Activated T-cell treated with anti-CD3 and anti-CD28 coated beads, Interleukin-2, amount 50 U/mL, for 4 hours (primary cell): Measurements from ENCODE around the gene FXYD3. TPM values are rescaled to one million over a fixed set of nuclear protein-coding genes. Genes with fewer than 3 reads are reported as not detected.
A peak's percentile ranks its signal among the peaks of the same experiment; 100 is the strongest.
"Not testable (repeated sequence)": the region's sequence is repeated elsewhere in the genome, so short reads cannot be mapped to it uniquely, and the experiment has no call there.

Source experiments
- ATAC-seq, 2 donors: fragments of 200-7000 bp; cut with Tn5 transposase; one replicate each; pipeline ENCODE4 v1.10.0; 2021
- DNase-seq: peaks from one replicate; pipeline ENCODE4 v3.0.0-alpha.2; 2020
- H3K27me3 Mint-ChIP-seq: one replicate; pipeline ENCODE4 v1.8.0; 2021; ENCODE audit warnings: low read depth, mixed read lengths
- H3K36me3 Mint-ChIP-seq: one replicate; pipeline ENCODE4 v1.8.0; 2022; ENCODE audit warnings: mixed read lengths; ENCODE audit not compliant: insufficient read depth
- H3K4me1 Mint-ChIP-seq: one replicate; pipeline ENCODE4 v1.8.0; 2021; ENCODE audit warnings: low read depth, mixed read lengths
- H3K4me3 Mint-ChIP-seq: one replicate; pipeline ENCODE4 v1.8.0; 2021; ENCODE audit warnings: mild to moderate bottlenecking, moderate library complexity, mixed read lengths
- H3K9me3 Mint-ChIP-seq: one replicate; pipeline ENCODE4 v1.8.0; 2021; ENCODE audit warnings: mixed read lengths
- total RNA-seq, 3 donors: library from RNA; stranded (reverse); gene quantifications; one replicate each; pipeline ENCODE4 v1.2.1, GENCODE V29; 2021

Gene FXYD3
- total RNA-seq, 3 donors from 2014 or later = 0.23 to 0.63 (median 0.41) TPM

GRCh38 chr19:35093941-35094647, 21.5 kb upstream of the FXYD3 start:
- Mint-ChIP-seq H3K36me3 (no peaks in the 10 kb centered on the region), H3K9me3 (no peaks in the 10 kb centered on the region), H3K4me3 (no peak overlapping the region), H3K4me1 (peaks cover 4% of the 10 kb centered on the region), H3K27me3 (peaks cover 4% of the 10 kb centered on the region)
- no peak for ATAC-seq
- DNase-seq = no peak

DNA sequence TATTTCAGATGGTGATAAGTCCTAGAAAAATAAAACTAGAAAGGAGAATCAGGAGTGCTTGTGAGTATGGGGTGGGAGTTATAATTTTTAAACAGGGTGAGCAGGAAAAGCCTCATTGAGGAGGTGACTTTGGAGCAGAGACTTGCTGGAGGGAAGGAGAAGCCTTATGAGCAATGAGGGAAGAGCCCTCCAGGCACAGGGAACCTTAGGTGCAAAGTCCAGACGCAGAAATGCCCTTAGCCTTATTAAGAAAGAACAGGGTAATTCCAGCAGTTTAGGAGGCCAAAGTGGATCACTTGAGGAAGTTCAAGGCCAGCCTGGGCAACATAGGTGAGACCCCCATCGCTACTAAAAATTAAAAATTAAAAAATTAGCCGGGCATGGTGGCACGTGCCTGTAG, 21.0 kb upstream of the FXYD3 start:
- DNase-seq = no peak
- H3K36me3 Mint-ChIP-seq = no peaks in the 10 kb centered on the region
- H3K9me3 Mint-ChIP-seq = no peaks in the 10 kb centered on the region
- H3K27me3 Mint-ChIP-seq = peaks cover 4% of the 10 kb centered on the region
- peaks cover 4% of the 10 kb centered on the region for H3K4me1 Mint-ChIP-seq
- no peak for ATAC-seq
- no peak overlapping the region for H3K4me3 Mint-ChIP-seq

DNA sequence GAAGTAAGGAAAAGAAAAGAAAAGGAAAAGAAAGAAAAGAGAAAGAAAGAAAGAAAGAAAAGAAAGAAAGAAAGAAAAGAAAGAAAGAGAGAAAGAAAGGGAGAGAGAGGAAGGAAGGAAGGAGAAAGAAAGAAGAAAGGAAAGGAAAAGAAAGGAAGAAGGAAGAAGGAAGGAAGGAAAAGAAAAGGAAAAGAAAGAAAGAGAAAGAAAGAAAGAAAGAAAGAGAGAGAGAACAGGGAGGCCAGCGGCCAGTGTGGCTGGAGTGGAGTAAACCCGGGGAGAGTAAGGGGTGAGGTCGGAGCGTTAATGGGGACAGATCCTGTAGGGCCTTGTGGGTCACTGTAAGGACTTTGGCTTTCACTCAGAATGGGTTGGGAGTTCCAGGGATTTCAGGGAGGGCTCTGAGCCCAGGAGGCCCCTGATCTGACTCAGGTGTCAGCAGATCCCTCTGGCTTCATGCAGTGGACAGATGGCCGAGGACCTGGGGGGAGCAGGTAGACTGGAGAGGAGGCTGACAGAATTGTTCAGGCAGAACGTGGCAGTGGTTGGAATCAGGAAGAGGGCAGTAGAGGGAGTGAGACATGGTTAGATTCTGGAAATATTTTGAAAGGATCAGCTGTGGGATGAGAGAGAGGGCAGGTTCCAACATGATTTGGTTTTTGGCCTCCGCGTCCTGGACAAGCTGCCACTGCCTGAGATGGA, 19.8 kb upstream of the FXYD3 start:
- no peak for ATAC-seq
- Mint-ChIP-seq H3K9me3 (no peaks in the 10 kb centered on the region), H3K4me1 (no peaks in the 10 kb centered on the region), H3K4me3 (no peak overlapping the region), H3K27me3 (no peaks in the 10 kb centered on the region), H3K36me3 (no peaks in the 10 kb centered on the region)
- DNase-seq = no peak

DNA sequence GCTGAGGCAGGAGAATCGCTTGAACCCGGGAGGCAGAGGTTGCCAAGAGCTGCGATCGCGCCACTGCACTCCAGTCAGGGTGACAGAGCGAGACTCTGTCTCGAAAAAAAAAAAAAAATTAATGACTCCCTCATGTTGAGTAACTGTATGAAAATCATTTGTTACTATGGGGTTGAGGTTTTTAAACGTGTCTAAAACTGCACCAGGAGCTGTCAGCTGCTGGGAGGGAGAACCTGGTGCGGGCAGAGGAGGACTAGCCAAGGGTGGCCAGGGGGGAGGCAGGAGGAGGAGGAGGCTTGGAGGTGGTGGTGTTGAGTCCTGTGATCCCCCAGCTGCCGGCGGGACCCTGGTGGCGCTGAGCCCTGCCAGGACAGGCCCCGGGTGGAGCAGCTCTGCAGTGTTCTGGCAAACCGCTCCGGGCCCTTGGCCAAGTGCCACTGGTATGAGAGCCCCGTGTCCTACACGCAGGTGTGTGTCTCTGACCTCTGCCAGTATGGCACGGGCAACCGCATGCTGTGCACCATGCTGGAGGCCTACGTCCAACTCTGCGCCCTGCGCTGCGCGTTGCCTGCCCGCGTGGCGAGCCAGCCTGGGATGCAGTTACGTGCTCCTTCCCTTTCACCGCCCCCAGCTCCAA, 17.1 kb upstream of the FXYD3 start:
- Mint-ChIP-seq H3K36me3 (no peaks in the 10 kb centered on the region), H3K4me3 (no peak overlapping the region), H3K4me1 (no peaks in the 10 kb centered on the region), H3K27me3 (no peaks in the 10 kb centered on the region), H3K9me3 (no peaks in the 10 kb centered on the region)
- no peak for DNase-seq
- no peak for ATAC-seq

- H3K4me1 Mint-ChIP-seq = no peaks in the 10 kb centered on the region
- no peaks in the 10 kb centered on the region for H3K27me3 Mint-ChIP-seq
- no peaks in the 10 kb centered on the region for H3K9me3 Mint-ChIP-seq
- no peak for DNase-seq
- no peak overlapping the region for H3K4me3 Mint-ChIP-seq
- no peaks in the 10 kb centered on the region for H3K36me3 Mint-ChIP-seq
- no peak for ATAC-seq
These were observed 16.3 kb upstream of the FXYD3 start for GRCh38 chr19:35099155-35099896.

- DNase-seq (no peak), ATAC-seq (no peak)
- Mint-ChIP-seq H3K27me3 (no peaks in the 10 kb centered on the region), H3K9me3 (no peaks in the 10 kb centered on the region), H3K4me1 (no peaks in the 10 kb centered on the region), H3K36me3 (no peaks in the 10 kb centered on the region), H3K4me3 (no peak overlapping the region)
These were observed 15.7 kb upstream of the FXYD3 start for GRCh38 chr19:35099897-35100275.

DNA sequence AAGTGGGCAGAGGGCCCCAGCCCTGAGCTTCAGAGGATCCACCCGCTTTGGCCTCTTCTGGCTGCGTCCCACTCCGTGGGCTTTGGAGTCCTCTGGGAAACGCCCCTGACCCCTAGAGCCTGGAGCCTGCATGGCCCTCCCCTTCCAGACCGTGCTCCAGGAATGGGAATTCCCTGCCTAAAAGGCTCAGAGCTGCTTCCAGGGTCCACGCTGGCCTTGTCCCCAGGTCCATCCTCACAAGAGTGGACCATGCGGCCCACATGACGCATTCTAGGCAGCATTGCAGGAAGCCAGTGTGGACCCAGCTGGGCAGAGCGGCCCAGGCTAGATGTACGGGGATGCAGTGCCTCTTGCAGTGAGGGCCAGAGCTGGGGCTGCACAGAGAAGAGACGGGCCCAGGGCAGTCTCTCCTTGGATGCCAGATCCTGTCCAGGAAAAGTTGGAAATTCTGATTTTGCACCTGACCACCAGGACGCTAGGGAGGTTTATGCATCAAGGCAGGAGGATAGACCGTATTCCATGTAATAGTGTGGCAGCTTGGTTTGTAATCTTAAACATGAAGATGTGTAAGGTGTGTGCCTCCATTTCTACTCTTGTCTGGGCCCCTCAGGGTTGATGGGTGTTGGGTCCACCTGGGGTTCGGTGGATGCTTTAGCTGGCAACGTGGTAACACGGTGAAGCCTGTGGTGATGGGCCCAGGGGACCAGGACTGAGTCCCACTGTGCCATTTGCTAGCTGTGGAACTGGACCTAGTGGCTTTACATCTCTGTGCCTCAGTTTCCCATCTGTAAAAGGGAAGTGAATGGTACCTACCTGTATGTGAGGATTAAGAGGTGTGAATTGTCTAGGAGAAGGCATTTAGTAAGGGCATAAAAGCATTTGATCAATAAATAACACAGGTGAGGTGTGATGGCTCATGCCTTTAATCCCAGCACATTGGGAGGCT, 14.8 kb upstream of the FXYD3 start:
- ATAC-seq = no peak
- H3K36me3 Mint-ChIP-seq = no peaks in the 10 kb centered on the region
- no peaks in the 10 kb centered on the region for H3K4me1 Mint-ChIP-seq
- H3K27me3 Mint-ChIP-seq = no peaks in the 10 kb centered on the region
- H3K4me3 Mint-ChIP-seq = no peak overlapping the region
- DNase-seq = no peak
- no peaks in the 10 kb centered on the region for H3K9me3 Mint-ChIP-seq

DNA sequence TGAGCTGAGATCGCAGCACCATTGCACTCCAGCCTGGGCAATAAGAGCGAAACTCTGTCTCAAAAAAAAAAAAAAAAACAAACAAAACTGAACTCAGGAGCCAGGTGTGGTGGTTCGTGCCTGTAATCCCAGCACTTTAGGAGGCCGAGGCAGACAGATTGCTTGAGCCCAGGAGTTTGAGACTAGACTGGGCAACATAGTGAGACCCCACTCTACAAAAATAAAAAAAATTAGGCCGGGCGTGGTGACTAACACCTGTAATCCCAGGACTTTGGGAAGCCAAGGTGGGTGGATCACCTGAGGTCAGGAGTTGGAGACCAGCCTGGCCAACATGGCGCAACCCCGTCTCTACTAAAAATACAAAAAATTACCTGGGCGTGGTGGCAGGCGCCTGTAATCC, 13.7 kb upstream of the FXYD3 start:
- H3K9me3 Mint-ChIP-seq, H3K27me3 Mint-ChIP-seq, H3K4me1 Mint-ChIP-seq, ATAC-seq, H3K36me3 Mint-ChIP-seq, H3K4me3 Mint-ChIP-seq, DNase-seq: not testable (repeated sequence)

- H3K4me1 Mint-ChIP-seq, H3K27me3 Mint-ChIP-seq, H3K36me3 Mint-ChIP-seq, H3K9me3 Mint-ChIP-seq, H3K4me3 Mint-ChIP-seq, ATAC-seq, DNase-seq: not testable (repeated sequence)
These were observed 12.0 kb upstream of the FXYD3 start for GRCh38 chr19:35103614-35104013.

DNA sequence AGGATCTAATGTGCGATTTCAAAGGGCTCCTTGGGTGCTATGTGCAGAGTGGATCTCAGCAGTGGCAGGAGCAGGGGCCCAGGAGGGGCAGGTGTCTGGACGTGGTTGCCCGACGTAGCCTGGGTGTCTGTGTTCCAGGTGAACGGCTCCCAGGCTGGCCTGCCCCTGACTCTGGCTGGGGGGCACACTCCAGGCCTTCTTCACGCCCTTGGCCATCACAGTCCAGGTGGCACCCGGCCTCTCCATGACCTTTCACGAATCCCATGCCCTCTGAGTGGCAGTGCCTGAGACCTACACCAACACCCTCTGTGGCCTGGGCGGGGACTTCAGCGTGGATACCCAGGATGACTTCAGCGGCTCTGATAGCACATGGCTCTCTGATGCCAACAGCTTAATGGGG, 11.3 kb upstream of the FXYD3 start:
- no peaks in the 10 kb centered on the region for H3K9me3 Mint-ChIP-seq
- H3K27me3 Mint-ChIP-seq = no peaks in the 10 kb centered on the region

DNA sequence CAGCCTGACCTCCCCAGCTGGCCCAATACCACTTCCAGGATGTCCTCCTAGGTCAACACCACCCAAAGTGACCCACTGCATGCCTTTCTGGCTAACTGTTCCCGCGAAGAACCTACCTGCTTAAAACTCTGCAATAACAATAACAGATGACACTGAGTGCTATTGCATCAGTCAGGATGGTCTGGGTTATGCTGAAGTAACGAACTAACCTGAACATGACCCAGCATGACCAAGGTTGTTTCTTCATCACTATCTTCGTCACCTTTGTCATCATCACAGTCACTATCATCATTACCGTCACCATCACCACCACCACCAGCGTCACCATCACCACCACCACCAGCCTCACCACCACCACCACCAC, 10.6 kb upstream of the FXYD3 start:
- ATAC-seq = no peak
- Mint-ChIP-seq H3K27me3 (no peaks in the 10 kb centered on the region), H3K36me3 (no peaks in the 10 kb centered on the region)

More for the DNA sequence above, 11.3 kb upstream of the FXYD3 start:
- DNase-seq = no peak
- ATAC-seq = no peak
- no peaks in the 10 kb centered on the region for H3K36me3 Mint-ChIP-seq
- H3K4me1 Mint-ChIP-seq = peaks cover 4% of the 10 kb centered on the region
- no peak overlapping the region for H3K4me3 Mint-ChIP-seq

DNA sequence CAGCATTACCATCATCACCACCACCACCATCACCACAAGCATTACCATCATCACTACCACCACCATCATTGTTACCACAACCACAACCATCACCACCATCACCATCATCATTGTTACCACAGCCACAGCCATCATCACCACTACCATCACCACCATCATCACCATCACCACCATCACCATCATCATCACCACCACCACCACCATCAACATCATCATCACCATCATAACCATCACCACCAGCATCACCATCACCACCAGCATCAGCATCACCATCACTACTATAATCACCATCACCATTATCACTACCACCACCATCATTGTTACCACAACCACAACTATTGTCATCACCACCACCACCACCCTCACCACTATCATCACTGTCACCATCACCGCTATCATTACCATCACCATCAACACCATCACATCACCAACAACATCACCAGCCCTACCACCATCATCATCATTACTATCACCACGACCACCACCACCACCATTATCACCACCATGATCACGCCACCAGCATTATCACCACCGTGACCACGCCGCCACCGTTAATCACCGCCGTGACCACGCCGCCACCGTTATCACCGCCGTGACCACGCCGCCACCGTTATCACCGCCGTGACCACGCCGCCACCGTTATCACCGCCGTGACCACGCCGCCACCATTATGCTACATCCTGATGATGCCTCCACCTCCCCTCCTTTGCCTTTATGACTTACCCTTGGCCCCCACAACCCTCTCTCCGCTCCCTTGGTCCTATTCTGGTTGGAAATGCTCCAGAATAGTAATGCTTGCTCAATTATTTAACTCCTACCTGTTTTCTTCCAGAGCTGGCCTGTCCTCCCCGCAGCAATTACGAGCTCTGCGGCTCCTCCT, 10.0 kb upstream of the FXYD3 start:
- DNase-seq (no peak), ATAC-seq (peak; percentile 18 to 28)
- Mint-ChIP-seq H3K27me3 (no peaks in the 10 kb centered on the region), H3K4me3 (no peak overlapping the region), H3K36me3 (no peaks in the 10 kb centered on the region), H3K4me1 (peaks cover 4% of the 10 kb centered on the region), H3K9me3 (no peaks in the 10 kb centered on the region)

More for the DNA sequence above, 10.6 kb upstream of the FXYD3 start:
- DNase-seq = no peak
- H3K9me3 Mint-ChIP-seq = no peaks in the 10 kb centered on the region
- H3K4me1 Mint-ChIP-seq = peaks cover 4% of the 10 kb centered on the region
- no peak overlapping the region for H3K4me3 Mint-ChIP-seq

DNA sequence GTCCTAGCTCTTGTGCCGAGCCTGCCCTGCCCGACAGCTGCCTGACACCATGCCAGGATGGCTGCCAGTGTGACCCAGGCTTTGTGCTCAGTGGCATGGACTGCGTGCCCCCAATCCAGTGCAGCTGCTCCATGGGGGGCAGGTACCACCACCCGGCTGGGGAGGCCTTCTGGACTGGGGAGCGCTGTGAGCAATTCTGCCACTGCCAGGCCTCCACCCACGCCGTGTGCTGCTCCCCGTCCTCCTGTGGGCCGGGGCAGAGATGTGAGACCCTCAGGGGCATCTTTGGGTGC, 9.4 kb upstream of the FXYD3 start:
- ATAC-seq = no peak
- no peaks in the 10 kb centered on the region for H3K36me3 Mint-ChIP-seq
- no peak overlapping the region for H3K4me3 Mint-ChIP-seq
- H3K27me3 Mint-ChIP-seq = no peaks in the 10 kb centered on the region
- DNase-seq = no peak
- H3K9me3 Mint-ChIP-seq = no peaks in the 10 kb centered on the region
- H3K4me1 Mint-ChIP-seq = peaks cover 4% of the 10 kb centered on the region
